Spleen (tissue), 11 donors: ENCODE results near the gene GRIN3B. TPM values are rescaled to one million over a fixed set of nuclear protein-coding genes. Genes with fewer than 3 reads are reported as not detected.
A peak's percentile ranks its signal among the peaks of the same experiment; 100 is the strongest.

Experiments used
- DNase-seq: peaks from one replicate; pipeline ENCODE4 v3.0.0-alpha.2; 2020
- H3K27ac ChIP-seq, 8 donors: fragments of 200-600 bp; sonication (generic) in 7 of 8; 1 replicate in 4 of 8; 2 replicates in 4 of 8; pipeline versions ENCODE4 v1.5.0 to v1.8.0; 2016 to 2021; ENCODE audit warnings: inconsistent platforms in 4 of 8, mild to moderate bottlenecking in 4 of 8, moderate library complexity in 1 of 8
- H3K27me3 ChIP-seq, 7 donors: fragments of 200-600 bp; sonication (generic) in 6 of 7; replicated peaks in 1 of 7; 1 replicate in 4 of 7; 2 replicates in 3 of 7; pipeline versions ENCODE4 v1.5.0 to v1.8.0; 2016 to 2021; ENCODE audit warnings: inconsistent platforms in 3 of 7, mild to moderate bottlenecking in 1 of 7
- H3K36me3 ChIP-seq, 6 donors: fragments of 200-600 bp; sonication (generic) in 5 of 6; 1 replicate in 4 of 6; 2 replicates in 2 of 6; pipeline versions ENCODE4 v1.5.0 to v1.8.0; 2016 to 2021; ENCODE audit warnings: inconsistent platforms in 2 of 6
- H3K4me1 ChIP-seq, 6 donors: fragments of 200-600 bp; sonication (generic) in 5 of 6; 1 replicate in 3 of 6; 2 replicates in 3 of 6; pipeline versions ENCODE4 v1.5.0 to v1.8.0; 2016 to 2021; ENCODE audit warnings: inconsistent platforms in 3 of 6
- H3K4me3 ChIP-seq, 8 donors: fragments of 200-600 bp; sonication (generic) in 7 of 8; 1 replicate in 4 of 8; 2 replicates in 4 of 8; pipeline versions ENCODE4 v1.5.0 to v1.8.0; 2016 to 2021; ENCODE audit warnings: inconsistent platforms in 4 of 8, mild to moderate bottlenecking in 4 of 8, moderate library complexity in 2 of 8
- H3K9me3 ChIP-seq, 8 donors: fragments of 200-600 bp; sonication (generic) in 7 of 8; 1 replicate in 4 of 8; 2 replicates in 4 of 8; pipeline versions ENCODE4 v1.5.0 to v1.8.0; 2016 to 2021; ENCODE audit warnings: inconsistent platforms in 4 of 8
- POLR2A ChIP-seq, 3 donors: fragments of 450-650 bp; IDR thresholded peaks; one replicate each; pipeline ENCODE4 v1.5.1; 2017; ENCODE audit warnings: antibody characterized with exemption in 3 of 3, mild to moderate bottlenecking in 1 of 3
- POLR2AphosphoS5 ChIP-seq, 3 donors: sonication (generic); formaldehyde crosslinking; IDR thresholded peaks; one replicate each; pipeline ENCODE4 v1.5.1; 2017; ENCODE audit warnings: antibody characterized with exemption in 3 of 3
- WGBS, 5 donors: extraction: QIAGEN DNeasy Blood & Tissue Kit in 3 of 5; methylation state at CpG; one replicate each; pipeline versions ENCODE4 v1.1.5 to v1.1.7; 2013 to 2018; 5-methylcytosine and 5-hydroxymethylcytosine counted together
- intact Hi-C: fragments of 100-400 bp; cut with DNase I; formaldehyde crosslinking; loops from one replicate; pipeline ENCODE4 v1.15.0; 2023; ENCODE audit warnings: low total_unique reads
- polyA plus RNA-seq, 3 donors: library from polyadenylated mRNA; stranded (reverse); fragments of 200-250 nt; gene quantifications; one replicate each; pipeline ENCODE4 v1.2.1, GENCODE V29; 2013
- total RNA-seq, 7 donors: library from RNA; depleted of rRNA in 3 of 7; stranded (reverse); fragments of >200 nt in 3 of 7; fragmentation: NEBNext Ultra II Directional in 4 of 7; extraction: Animal tissue kit (Norgen Biotek cat#: 25700) in 4 of 7; gene quantifications; one replicate each; pipeline versions ENCODE4 v1.1.0 to v1.2.1, GENCODE V29; 2016 to 2021
- TF ChIP-seq, protein P1 (sequence below), 11 experiments: fragments of 200-600 bp in 7 of 11; fragments of 450-650 bp in 4 of 11; sonication (generic) in 4 of 11; IDR thresholded peaks in 8 of 11; conservative IDR thresholded peaks in 3 of 11; 1 replicate in 7 of 11; 2 replicates in 4 of 11; pipeline versions ENCODE4 v1.4.0 to v1.8.0; 2016 to 2021; ENCODE audit warnings: antibody characterized with exemption in 11 of 11, inconsistent platforms in 4 of 11, mild to moderate bottlenecking in 1 of 11
- donor health status: healthy with polysubstance abuse.
- donor health status: DM: no; HTN: no; CAD: no; lungs with moderate emphysema.
- donor health status: DM: no; HTN: no; CAD: no.
- donor health status: Bipolar disorder and iron deficiency.
- donor health status: healthy.
- donor health status: DM: no; HTN: no; CAD: no.
- donor health status: DM: yes; HTN: yes; CAD: no.

GRIN3B gene
- total and polyA plus RNA-seq, 10 donors: 0.07 to 0.11 TPM; not detected in 8

DNA sequence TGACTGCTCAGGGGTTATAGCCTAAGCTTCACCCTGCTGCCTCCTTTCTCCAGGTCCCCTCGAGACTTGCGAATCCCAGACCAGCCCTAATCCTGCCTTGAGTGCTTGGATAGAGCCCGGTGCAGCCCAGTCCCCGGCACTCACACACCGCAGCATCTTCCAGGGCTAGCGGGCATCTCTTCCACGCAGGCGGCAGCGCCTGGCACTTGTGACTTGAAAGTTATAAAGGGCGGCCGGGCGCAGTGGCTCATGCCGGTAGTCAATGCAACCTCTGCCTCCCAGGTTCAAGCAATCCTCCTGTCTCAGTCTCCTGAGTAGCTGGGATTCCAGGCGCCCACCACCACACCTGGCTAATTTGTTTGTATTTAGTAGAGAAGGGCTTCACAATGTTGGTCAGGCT is 14.1 kb upstream of the GRIN3B start:
- no peak overlapping the region for H3K27ac ChIP-seq
- H3K9me3 ChIP-seq: no peaks in the 10 kb centered on the region
- WGBS, 5 donors: 88 to 95% (median 92%) methylated on average over 14 of the region's 14 CpGs
- H3K4me1 ChIP-seq: peaks cover 16 to 46% (median 33%) of the 10 kb centered on the region in 6 donors
- peaks cover 0 to 53% (median 33%) of the 10 kb centered on the region in 6 donors for H3K36me3 ChIP-seq
- intact Hi-C loops: loop anchor here (10.0 kb wide), 2 partner anchors 121 to 201 kb away; no protein-coding TSS in a partner anchor
- H3K4me3 ChIP-seq: no peak overlapping the region
- TF ChIP-seq, protein P1, sequence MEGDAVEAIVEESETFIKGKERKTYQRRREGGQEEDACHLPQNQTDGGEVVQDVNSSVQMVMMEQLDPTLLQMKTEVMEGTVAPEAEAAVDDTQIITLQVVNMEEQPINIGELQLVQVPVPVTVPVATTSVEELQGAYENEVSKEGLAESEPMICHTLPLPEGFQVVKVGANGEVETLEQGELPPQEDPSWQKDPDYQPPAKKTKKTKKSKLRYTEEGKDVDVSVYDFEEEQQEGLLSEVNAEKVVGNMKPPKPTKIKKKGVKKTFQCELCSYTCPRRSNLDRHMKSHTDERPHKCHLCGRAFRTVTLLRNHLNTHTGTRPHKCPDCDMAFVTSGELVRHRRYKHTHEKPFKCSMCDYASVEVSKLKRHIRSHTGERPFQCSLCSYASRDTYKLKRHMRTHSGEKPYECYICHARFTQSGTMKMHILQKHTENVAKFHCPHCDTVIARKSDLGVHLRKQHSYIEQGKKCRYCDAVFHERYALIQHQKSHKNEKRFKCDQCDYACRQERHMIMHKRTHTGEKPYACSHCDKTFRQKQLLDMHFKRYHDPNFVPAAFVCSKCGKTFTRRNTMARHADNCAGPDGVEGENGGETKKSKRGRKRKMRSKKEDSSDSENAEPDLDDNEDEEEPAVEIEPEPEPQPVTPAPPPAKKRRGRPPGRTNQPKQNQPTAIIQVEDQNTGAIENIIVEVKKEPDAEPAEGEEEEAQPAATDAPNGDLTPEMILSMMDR (IDR thresholded peaks at IDR 0.05 in 8 of 11, conservative IDR thresholded peaks at IDR 0.05 in 3 of 11): no peak
- TF ChIP-seq POLR2AphosphoS5 (IDR thresholded peaks at IDR 0.05): no peak
- TF ChIP-seq POLR2A (IDR thresholded peaks at IDR 0.05): no peak
- no peaks in the 10 kb centered on the region for H3K27me3 ChIP-seq
- DNase-seq: no peak

DNA sequence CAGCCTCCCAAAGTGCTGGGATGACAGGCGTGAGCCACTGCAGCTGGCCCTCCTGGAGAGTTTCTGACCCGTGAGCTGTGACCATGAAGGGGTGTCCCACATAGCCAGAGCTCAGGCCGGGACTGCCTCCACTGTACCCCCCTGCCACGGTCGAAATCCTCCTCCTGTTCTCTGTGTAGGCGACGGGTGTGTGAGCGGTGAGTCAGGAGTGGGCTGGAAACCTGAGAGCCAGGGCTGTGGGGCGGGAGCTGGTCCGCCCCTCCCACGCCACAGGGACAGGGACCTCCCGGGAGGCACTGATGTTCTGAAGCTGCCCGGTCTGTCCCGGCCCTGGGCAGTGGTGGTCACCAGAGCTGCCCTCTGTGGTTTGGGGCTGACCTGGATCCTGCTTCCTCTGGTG is 12.1 kb upstream of the GRIN3B start:
- peaks cover 13 to 36% (median 25%) of the 10 kb centered on the region in 6 donors for H3K4me1 ChIP-seq
- TF ChIP-seq POLR2A (IDR thresholded peaks at IDR 0.05) (no peak), POLR2AphosphoS5 (IDR thresholded peaks at IDR 0.05) (no peak)
- TF ChIP-seq, protein P1 (IDR thresholded peaks at IDR 0.05 in 8 of 11, conservative IDR thresholded peaks at IDR 0.05 in 3 of 11): no peak
- 70 to 84% (median 76%) methylated on average over 5 to 14 of the region's 14 CpGs for WGBS, 5 donors
- H3K4me3 ChIP-seq: no peak overlapping the region
- H3K27ac ChIP-seq: no peak overlapping the region
- no peak for DNase-seq
- H3K9me3 ChIP-seq: no peaks in the 10 kb centered on the region
- peaks cover 0 to 70% (median 46%) of the 10 kb centered on the region in 6 donors for H3K36me3 ChIP-seq
- no peaks in the 10 kb centered on the region for H3K27me3 ChIP-seq
- intact Hi-C loops: loop anchor here (10.0 kb wide), 2 partner anchors 123 to 203 kb away; no protein-coding TSS in a partner anchor

DNA sequence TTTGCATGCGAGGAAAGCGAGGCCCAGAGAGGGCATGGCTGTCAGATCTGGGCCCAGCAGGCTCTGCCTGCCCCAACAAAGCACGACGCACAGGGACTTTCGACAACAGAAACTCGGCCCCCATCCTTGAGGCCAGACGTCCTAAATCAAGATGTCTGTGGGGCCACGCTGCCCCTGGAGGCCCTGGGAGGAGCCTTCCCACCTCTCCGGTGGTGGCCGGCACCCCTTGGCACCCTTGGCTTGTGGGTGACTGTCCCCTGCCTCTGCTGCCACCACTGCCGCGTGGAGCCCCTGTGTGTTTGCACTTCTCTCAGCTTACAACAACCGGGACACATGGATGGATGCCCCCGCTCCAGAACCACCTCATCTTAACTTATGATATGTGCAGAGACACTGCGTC is 11.7 kb upstream of the GRIN3B start:
- H3K4me3 ChIP-seq: no peak overlapping the region
- peaks cover 10 to 32% (median 21%) of the 10 kb centered on the region in 6 donors for H3K4me1 ChIP-seq
- H3K27ac ChIP-seq: no peak overlapping the region
- H3K36me3 ChIP-seq: peaks cover 0 to 74% (median 49%) of the 10 kb centered on the region in 6 donors
- TF ChIP-seq, protein P1 (IDR thresholded peaks at IDR 0.05 in 8 of 11, conservative IDR thresholded peaks at IDR 0.05 in 3 of 11): no peak
- TF ChIP-seq POLR2AphosphoS5 (IDR thresholded peaks at IDR 0.05) (no peak), POLR2A (IDR thresholded peaks at IDR 0.05) (no peak)
- no peaks in the 10 kb centered on the region for H3K27me3 ChIP-seq
- DNase-seq: no peak
- intact Hi-C loops: loop anchor here (10.0 kb wide), 2 partner anchors 124 to 204 kb away; no protein-coding TSS in a partner anchor
- H3K9me3 ChIP-seq: no peaks in the 10 kb centered on the region
- WGBS, 5 donors: 88 to 95% (median 90%) methylated on average over 9 to 15 of the region's 15 CpGs

DNA sequence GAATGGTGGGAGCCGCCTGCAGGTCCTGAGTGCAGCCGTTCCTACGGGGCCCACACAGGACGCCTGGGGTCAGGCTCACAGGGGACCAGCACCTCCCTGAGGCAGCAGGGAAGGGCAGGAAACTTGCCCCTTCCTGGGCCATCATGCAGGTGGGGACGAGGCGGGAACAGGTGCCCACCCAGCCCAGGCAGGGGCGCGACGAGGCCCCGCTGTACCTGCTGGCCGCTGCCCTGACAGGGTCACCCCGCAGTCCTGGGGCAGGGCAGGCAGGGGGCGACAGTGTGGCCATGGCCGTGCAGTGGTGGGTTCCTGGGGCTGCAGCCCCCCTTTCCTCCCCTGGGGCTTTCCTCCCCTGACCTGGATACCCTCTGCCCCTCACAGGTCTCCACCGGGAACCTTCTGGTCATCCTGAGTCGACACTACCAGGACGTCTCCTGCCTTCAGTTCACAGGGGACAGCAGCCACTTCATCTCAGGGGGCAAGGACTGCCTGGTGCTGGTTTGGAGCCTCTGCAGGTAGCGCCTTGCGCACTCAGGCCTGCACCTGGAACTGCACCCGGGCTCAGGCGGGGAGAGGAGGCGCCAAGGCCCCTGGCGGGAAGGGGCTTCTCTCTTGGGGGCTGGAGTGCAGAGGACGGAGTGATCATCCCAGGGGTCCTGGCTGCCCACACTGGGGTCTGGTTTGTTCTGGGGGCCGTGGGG is 10.7 kb upstream of the GRIN3B start:
- H3K4me3 ChIP-seq: no peak overlapping the region
- peaks cover 0 to 2% (median 0%) of the 10 kb centered on the region in 7 donors for H3K27me3 ChIP-seq
- intact Hi-C loops: loop anchor here (10.0 kb wide), 2 partner anchors 125 to 205 kb away; no protein-coding TSS in a partner anchor
- no peaks in the 10 kb centered on the region for H3K9me3 ChIP-seq
- 86 to 94% (median 89%) methylated on average over 16 to 25 of the region's 25 CpGs for WGBS, 5 donors
- no peak overlapping the region for H3K27ac ChIP-seq
- H3K36me3 ChIP-seq: peaks cover 0 to 84% (median 57%) of the 10 kb centered on the region in 6 donors
- DNase-seq: no peak
- peaks cover 5 to 22% (median 14%) of the 10 kb centered on the region in 6 donors for H3K4me1 ChIP-seq
- TF ChIP-seq POLR2A (IDR thresholded peaks at IDR 0.05): no peak
- peak in 1 of 3 donors; percentile 25 for TF ChIP-seq POLR2AphosphoS5 (IDR thresholded peaks at IDR 0.05)
- TF ChIP-seq, protein P1 (IDR thresholded peaks at IDR 0.05 in 8 of 11, conservative IDR thresholded peaks at IDR 0.05 in 3 of 11): peak in 1 of 11 experiments; percentile 31
